Activated CD8-positive, alpha-beta T cell treated with anti-CD3 and anti-CD28 coated beads, Interleukin-2, amount 10 ng/mL, durations not matched to agents 7 days and 5 days (primary cell): ENCODE data around the gene OR13C9. TPM values are rescaled to one million over a fixed set of nuclear protein-coding genes. Genes with fewer than 3 reads are reported as not detected.
"Not testable (repeated sequence)": the region's sequence is repeated elsewhere in the genome, so short reads cannot be mapped to it uniquely, and the experiment has no call there.

Source experiments
- ATAC-seq: fragments of 150-1000 bp; cut with Tn5 transposase; one replicate; pipeline ENCODE4 v1.10.0; 2021; ENCODE audit warnings: moderate library complexity
- CTCF ChIA-PET: fragments of 350-600 bp; sonication (Branson Sonifier 250); formaldehyde crosslinking; loops from one replicate; lab custom pipeline; 2021; ENCODE audit warnings: antibody characterized with exemption; lab: Charles Lee
- POLR2A ChIA-PET: fragments of 350-600 bp; sonication (Branson Sonifier 250); formaldehyde crosslinking; loops from one replicate; lab custom pipeline; 2021; ENCODE audit warnings: antibody characterized with exemption; lab: Charles Lee
- DNase-seq: peaks from one replicate; pipeline ENCODE4 v3.0.0-alpha.2; 2020
- H3K27ac Mint-ChIP-seq: one replicate; pipeline ENCODE4 v1.8.0; 2021; ENCODE audit warnings: mild to moderate bottlenecking, mixed read lengths
- H3K27me3 Mint-ChIP-seq: one replicate; pipeline ENCODE4 v1.8.0; 2021; ENCODE audit warnings: low read depth, mixed read lengths
- H3K36me3 Mint-ChIP-seq: one replicate; pipeline ENCODE4 v1.8.0; 2021; ENCODE audit warnings: low read depth, mixed read lengths
- H3K4me1 Mint-ChIP-seq: one replicate; pipeline ENCODE4 v1.8.0; 2021; ENCODE audit warnings: low read depth, mixed read lengths
- H3K4me3 Mint-ChIP-seq: one replicate; pipeline ENCODE4 v1.8.0; 2021; ENCODE audit warnings: mild to moderate bottlenecking, mixed read lengths
- H3K9me3 Mint-ChIP-seq: one replicate; pipeline ENCODE4 v1.8.0; 2022; ENCODE audit warnings: mixed read lengths; ENCODE audit not compliant: insufficient read depth
- total RNA-seq, 2 experiments: library from RNA; stranded (reverse); gene quantifications; one replicate each; pipeline ENCODE4 v1.2.3, GENCODE V29; 2021

OR13C9 gene, protein sequence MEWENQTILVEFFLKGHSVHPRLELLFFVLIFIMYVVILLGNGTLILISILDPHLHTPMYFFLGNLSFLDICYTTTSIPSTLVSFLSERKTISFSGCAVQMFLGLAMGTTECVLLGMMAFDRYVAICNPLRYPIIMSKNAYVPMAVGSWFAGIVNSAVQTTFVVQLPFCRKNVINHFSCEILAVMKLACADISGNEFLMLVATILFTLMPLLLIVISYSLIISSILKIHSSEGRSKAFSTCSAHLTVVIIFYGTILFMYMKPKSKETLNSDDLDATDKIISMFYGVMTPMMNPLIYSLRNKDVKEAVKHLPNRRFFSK
- total RNA-seq: not detected

DNA sequence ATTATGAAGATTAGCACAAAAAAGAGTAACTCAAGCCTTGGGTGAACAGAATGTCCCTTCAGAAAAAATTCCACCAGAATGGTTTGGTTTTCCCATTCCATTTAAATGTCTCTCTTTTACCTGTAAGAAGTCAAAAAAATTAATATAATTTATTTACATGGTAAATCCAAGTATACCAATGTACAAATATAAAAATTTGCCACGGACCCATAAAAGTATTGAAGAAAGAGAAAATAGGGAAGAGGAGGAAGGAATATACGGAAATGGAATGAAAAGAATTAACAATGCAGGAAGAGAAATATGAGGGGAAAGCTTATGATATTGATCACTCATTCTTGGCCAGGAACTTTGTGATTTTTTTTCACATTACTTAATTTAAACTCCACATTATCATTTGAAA, at the start of gene OR13C9:
Gene OR13C9 (minus strand): TSS at position 101 of the 400 bp plus-strand sequence. CDS start 0 bp downstream, at position 101.
- no peak within 1 kb of the TSS for H3K27ac Mint-ChIP-seq
- H3K27me3 Mint-ChIP-seq: no peaks in the 10 kb centered on the region
- no peak within 1 kb of the TSS for H3K4me3 Mint-ChIP-seq
- no peaks in the 10 kb centered on the region for H3K36me3 Mint-ChIP-seq
- DNase-seq: no peak
- CTCF ChIA-PET: no interaction called here
- no peak for ATAC-seq
- POLR2A ChIA-PET: no interaction called here
- H3K4me1 Mint-ChIP-seq: no peaks in the 10 kb centered on the region
- no peaks in the 10 kb centered on the region for H3K9me3 Mint-ChIP-seq

DNA sequence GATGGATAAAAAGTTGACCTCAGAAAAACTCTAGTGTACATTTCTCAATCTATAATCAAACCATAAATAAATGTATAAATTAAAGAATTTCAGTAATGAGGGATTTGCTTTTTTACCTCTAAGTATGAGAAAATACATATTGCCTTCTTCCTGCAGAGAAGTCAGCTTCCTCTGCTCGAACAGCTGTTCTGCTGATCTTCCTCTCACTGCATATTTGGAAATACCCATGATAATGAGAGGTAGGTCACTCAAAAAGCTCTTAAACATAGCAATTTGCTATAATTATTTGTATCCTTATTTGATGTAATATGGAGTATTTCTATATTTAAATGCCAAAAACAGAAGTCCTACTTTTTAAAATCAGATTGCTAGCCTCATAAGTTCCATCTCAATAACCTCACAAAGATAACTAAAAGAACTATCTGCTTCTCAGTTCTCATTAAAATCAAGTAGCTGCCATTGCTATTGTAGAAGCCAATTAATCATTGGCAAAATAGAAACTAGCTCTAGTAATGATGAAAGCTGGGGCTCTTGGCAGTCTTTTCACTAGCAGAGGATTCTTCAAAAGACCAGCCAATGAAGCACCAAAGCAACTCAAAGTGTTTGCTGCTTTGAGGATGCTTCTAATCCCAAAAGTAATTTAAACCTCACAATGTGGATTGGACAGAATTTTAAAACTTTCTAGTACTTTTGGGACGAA, 40.6 kb upstream of the OR13C9 start:
- no peak for DNase-seq
- POLR2A ChIA-PET: no interaction called here
- Mint-ChIP-seq H3K27me3 (no peaks in the 10 kb centered on the region), H3K4me1 (no peaks in the 10 kb centered on the region), H3K36me3 (no peaks in the 10 kb centered on the region), H3K4me3 (no peak overlapping the region), H3K27ac (no peak overlapping the region), H3K9me3 (no peaks in the 10 kb centered on the region)
- ATAC-seq: no peak
- CTCF ChIA-PET: no interaction called here

DNA sequence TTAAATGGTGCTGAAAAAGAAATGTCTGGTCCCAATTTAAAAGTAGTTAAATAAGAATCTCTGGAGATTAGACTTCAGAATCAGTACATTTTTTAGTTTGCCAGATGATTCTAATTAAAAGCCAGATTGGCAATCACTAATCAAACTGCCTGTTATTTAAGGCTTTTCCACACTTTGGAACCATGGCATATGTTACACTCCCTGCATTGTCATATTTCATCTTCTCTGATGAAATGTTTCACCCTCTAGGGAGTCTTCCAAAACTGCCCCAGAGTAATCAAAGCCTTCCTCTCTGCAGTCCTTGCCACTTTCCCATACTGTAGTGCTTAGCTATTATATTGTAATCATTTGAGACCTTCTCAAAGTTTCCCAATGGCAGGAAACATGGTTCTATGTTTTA, 17.5 kb upstream of the OR13C9 start:
- H3K36me3 Mint-ChIP-seq: no peaks in the 10 kb centered on the region
- CTCF ChIA-PET: no interaction called here
- POLR2A ChIA-PET: no interaction called here
- no peak for DNase-seq
- H3K27me3 Mint-ChIP-seq: no peaks in the 10 kb centered on the region
- H3K9me3 Mint-ChIP-seq: peaks cover 6% of the 10 kb centered on the region
- H3K4me3 Mint-ChIP-seq: no peak overlapping the region
- no peak for ATAC-seq
- H3K27ac Mint-ChIP-seq: no peak overlapping the region
- no peaks in the 10 kb centered on the region for H3K4me1 Mint-ChIP-seq

DNA sequence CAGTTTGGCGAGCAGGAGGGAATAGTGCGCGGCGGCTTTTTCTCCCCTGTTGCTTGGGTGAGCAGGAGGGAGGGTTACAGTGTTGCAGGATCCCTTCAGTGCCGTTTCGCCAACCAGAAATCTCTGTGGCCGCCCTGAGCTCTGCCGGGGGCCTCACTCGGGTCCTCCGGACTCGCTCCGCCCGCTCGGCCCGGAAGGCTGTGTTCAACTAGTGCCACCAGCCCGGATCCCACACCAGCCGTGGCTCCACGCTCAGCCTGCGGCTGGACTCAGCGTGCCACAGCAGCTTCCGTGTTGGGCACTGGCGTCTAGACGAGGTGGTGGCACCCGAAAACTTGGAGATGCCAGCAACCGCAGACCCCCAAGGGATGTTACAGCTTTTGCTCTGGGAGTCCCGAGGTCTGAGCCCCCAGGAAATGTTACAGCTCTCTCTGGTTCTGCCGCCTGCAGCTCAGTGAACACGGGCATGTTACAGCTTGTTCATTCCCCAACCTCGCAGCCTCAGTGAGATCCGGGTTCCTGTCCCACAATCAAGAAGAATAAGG, 16.0 kb upstream of the OR13C9 start:
- ChIA-PET CTCF (no interaction called here), POLR2A (no interaction called here)
- DNase-seq: no peak
- ATAC-seq: no peak
- Mint-ChIP-seq H3K36me3 (no peaks in the 10 kb centered on the region), H3K27me3 (no peaks in the 10 kb centered on the region), H3K4me3 (no peak overlapping the region), H3K9me3 (peaks cover 4% of the 10 kb centered on the region), H3K27ac (no peak overlapping the region), H3K4me1 (no peaks in the 10 kb centered on the region)

DNA sequence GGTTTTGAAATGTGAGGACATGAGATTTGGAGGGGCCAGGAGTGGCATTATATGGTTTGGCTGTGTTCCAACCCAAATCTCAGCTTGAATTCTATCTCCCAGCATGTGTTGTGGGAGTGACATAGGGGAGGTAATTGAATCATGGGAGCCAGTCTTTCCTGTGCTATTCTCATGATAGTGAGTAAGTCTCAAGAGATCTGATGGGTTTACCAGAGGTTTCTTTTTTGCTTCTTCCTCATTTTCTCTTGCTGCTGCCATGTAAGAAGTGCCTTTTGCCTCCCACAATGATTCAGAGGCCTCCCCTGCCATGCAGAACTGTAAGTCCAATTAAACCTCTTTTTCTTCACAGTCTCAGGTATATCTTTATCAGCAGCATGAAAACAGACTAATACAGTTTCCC, 8.0 kb upstream of the OR13C9 start:
- ATAC-seq, POLR2A ChIA-PET, H3K27ac Mint-ChIP-seq, H3K27me3 Mint-ChIP-seq, H3K36me3 Mint-ChIP-seq, H3K4me3 Mint-ChIP-seq, CTCF ChIA-PET, H3K4me1 Mint-ChIP-seq, H3K9me3 Mint-ChIP-seq, DNase-seq: not testable (repeated sequence)

DNA sequence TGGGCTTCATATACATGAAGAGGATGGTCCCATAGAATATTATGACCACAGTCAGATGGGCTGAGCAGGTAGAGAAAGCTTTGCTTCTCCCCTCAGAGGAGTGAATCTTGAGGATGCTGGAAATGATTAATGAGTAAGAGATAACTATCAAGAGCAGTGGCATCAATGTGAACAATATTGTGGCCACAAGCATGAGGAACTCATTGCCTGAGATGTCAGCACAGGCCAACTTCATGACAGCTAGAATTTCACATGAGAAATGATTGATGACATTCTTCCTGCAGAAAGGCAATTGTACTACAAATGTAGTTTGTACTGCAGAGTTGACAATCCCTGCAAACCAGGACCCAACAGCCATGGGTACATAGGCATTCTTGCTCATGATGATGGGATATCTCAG, 586 bp downstream of the OR13C9 start:
- Mint-ChIP-seq H3K27ac (no peak overlapping the region), H3K36me3 (no peaks in the 10 kb centered on the region), H3K4me3 (no peak overlapping the region), H3K27me3 (no peaks in the 10 kb centered on the region), H3K4me1 (no peaks in the 10 kb centered on the region), H3K9me3 (no peaks in the 10 kb centered on the region)
- ATAC-seq (no peak), DNase-seq (no peak)
- POLR2A ChIA-PET: no interaction called here
- CTCF ChIA-PET: no interaction called here

DNA sequence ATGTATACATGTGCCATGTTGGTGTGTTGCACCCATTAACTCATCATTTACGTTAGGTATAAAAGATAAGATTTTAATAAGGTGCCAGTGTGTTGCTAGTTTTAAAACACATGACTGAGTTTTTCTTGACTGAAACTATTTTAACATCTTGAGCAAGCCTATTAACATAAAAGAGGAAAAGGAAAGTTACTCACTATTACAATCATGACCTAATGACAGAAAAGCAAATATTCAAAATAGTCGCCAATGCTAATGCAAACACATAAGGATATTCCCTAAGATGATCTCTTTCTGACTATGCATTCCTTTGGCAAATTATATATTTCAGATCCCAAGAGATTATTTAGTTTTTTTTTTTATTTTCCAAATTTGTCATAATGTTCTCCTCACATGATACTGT, 6.8 kb downstream of the OR13C9 start:
- no peaks in the 10 kb centered on the region for H3K27me3 Mint-ChIP-seq
- no peaks in the 10 kb centered on the region for H3K36me3 Mint-ChIP-seq
- ChIA-PET CTCF (no interaction called here), POLR2A (no interaction called here)
- H3K4me1 Mint-ChIP-seq: no peaks in the 10 kb centered on the region
- H3K4me3 Mint-ChIP-seq: no peak overlapping the region
- no peak overlapping the region for H3K27ac Mint-ChIP-seq
- H3K9me3 Mint-ChIP-seq: no peaks in the 10 kb centered on the region
- ATAC-seq (no peak), DNase-seq (no peak)

DNA sequence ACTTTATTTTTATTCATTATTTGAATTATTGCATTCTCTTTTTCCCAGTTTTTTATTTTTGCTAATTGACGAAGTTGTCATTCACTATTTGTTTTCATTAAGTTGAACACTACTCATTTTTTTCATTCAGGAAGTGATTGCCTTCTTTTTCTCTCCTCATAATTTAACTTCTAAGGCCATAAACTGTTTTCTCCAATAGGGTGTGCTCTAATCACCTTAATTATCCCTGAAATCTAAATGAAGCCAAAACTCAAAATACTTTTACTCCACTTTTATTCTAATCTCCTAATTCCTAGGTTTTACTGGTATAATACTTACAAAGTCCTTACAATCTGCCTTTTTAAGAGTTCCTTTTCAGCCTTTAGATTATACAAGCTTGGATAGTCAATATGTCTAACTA, 9.7 kb downstream of the OR13C9 start:
- Mint-ChIP-seq H3K4me1 (no peaks in the 10 kb centered on the region), H3K9me3 (no peaks in the 10 kb centered on the region), H3K27ac (no peak overlapping the region), H3K36me3 (no peaks in the 10 kb centered on the region), H3K27me3 (no peaks in the 10 kb centered on the region), H3K4me3 (no peak overlapping the region)
- ChIA-PET POLR2A (no interaction called here), CTCF (no interaction called here)
- ATAC-seq: no peak
- DNase-seq: no peak

DNA sequence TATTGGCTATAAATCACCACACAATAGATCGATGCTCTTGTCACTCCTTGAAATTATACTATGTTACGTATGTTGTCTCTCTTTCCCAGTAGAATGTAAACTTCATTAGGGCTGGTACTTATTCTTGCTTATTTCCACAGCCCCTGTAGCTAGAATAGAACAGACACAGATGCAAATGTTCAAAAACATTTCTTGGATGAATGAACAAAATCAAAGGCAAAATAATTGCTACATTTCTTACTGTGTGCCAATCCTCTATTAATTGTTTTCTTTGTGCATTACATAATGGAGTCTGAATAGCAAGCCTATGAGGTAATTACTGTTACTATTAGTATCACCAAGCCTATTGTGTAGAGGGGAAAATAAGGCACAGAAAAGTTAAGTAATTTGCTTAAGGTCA, 11.9 kb downstream of the OR13C9 start:
- no peaks in the 10 kb centered on the region for H3K36me3 Mint-ChIP-seq
- no peak for ATAC-seq
- ChIA-PET CTCF (no interaction called here), POLR2A (no interaction called here)
- no peaks in the 10 kb centered on the region for H3K27me3 Mint-ChIP-seq
- no peaks in the 10 kb centered on the region for H3K9me3 Mint-ChIP-seq
- no peak overlapping the region for H3K4me3 Mint-ChIP-seq
- H3K4me1 Mint-ChIP-seq: no peaks in the 10 kb centered on the region
- DNase-seq: no peak
- H3K27ac Mint-ChIP-seq: no peak overlapping the region

DNA sequence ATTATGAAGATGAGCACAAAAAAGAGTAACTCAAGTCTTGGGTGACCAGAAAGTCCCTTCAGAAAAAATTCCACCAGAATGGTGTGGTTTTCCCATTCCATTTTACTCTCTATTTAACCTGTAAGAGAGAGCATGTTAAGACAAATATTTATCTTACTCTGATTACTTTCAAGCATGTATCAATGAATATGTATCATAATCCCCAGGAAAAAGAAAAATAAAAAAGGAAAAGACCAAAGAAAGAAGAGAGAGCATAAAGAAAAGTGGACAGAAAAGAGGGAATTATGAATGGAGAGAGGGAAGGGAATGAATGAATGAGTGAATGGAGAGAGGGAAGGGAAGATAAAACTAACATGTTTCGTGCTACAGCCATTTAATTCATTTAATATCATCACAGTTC, 12.5 kb downstream of the OR13C9 start, which contains the start of gene OR13C2:
Gene OR13C2 (minus strand): TSS at position 101 of the 400 bp plus-strand sequence. CDS start 0 bp downstream, at position 101.
- DNase-seq, H3K27me3 Mint-ChIP-seq, POLR2A ChIA-PET, H3K27ac Mint-ChIP-seq, H3K4me1 Mint-ChIP-seq, H3K4me3 Mint-ChIP-seq, H3K9me3 Mint-ChIP-seq, H3K36me3 Mint-ChIP-seq, ATAC-seq, CTCF ChIA-PET: not testable (repeated sequence)

DNA sequence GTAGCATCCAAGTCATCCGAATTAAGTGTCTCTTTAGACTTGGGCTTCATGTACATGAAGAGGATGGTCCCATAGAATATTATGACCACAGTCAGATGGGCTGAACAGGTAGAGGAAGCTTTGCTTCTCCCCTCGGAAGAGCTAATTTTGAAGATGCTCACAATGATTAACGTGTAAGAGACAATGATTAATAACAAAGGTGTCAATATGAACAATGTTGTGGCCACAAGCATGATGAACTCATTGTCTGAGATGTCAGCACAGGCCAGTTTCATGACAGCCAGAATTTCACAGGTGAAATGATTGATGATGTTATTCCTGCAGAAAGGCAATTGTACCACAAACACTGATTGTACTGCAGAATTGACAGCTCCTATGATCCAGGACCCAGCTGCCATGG, 13.2 kb downstream of the OR13C9 start:
- H3K9me3 Mint-ChIP-seq: no peaks in the 10 kb centered on the region
- no peak overlapping the region for H3K27ac Mint-ChIP-seq
- no peaks in the 10 kb centered on the region for H3K36me3 Mint-ChIP-seq
- no peaks in the 10 kb centered on the region for H3K4me1 Mint-ChIP-seq
- no peak for ATAC-seq
- no peaks in the 10 kb centered on the region for H3K27me3 Mint-ChIP-seq
- ChIA-PET CTCF (no interaction called here), POLR2A (no interaction called here)
- no peak overlapping the region for H3K4me3 Mint-ChIP-seq
- DNase-seq: no peak

DNA sequence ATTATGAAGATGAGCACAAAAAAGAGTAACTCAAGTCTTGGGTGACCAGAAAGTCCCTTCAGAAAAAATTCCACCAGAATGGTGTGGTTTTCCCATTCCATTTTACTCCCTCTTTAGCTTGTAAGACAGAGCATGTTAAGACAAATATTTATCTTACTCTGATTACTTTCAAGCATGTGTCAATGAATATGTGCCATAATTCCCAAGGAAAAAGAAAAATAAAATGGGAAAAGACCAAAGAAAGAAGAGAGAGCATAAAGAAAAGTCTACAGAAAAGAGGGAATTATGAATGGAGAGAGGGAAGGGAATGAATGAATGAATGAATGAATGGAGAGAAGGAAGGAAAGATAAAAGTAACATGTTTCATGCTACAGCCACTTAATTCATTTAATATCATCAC, 18.7 kb downstream of the OR13C9 start, which contains the start of gene OR13C5:
Gene OR13C5 (minus strand): TSS at position 101 of the 400 bp plus-strand sequence. CDS start 0 bp downstream, at position 101.
- H3K4me1 Mint-ChIP-seq, POLR2A ChIA-PET, H3K27me3 Mint-ChIP-seq, H3K27ac Mint-ChIP-seq, H3K36me3 Mint-ChIP-seq, ATAC-seq, H3K9me3 Mint-ChIP-seq, CTCF ChIA-PET, DNase-seq, H3K4me3 Mint-ChIP-seq: not testable (repeated sequence)
